Dermis blood vessel endothelial cell (primary cell): ENCODE measurements around the gene SBSN. TPM values are rescaled to one million over a fixed set of nuclear protein-coding genes. Genes with fewer than 3 reads are reported as not detected.

Experiments
- DNase-seq: peaks from one replicate; pipeline ENCODE4 v3.0.0; 2010
- total RNA-seq: library from RNA; depleted of rRNA; stranded (reverse); fragments of >200 nt; gene quantifications from 2 replicates; pipeline ENCODE4 v1.2.3, GENCODE V29; 2014

Gene SBSN
- total RNA-seq, result 0.09 TPM in 1 of 2 replicates, not detected in the other

GRCh38 chr19:35528218-35529038 lies at the start of gene SBSN:
SBSN (minus strand) TSS chr19:35528311; CDS start chr19:35528281, 30 bp downstream.
- DNase-seq, result no peak

- no peak for DNase-seq
These were observed 43.4 kb upstream of the SBSN start for GRCh38 chr19:35571406-35571965.

DNA sequence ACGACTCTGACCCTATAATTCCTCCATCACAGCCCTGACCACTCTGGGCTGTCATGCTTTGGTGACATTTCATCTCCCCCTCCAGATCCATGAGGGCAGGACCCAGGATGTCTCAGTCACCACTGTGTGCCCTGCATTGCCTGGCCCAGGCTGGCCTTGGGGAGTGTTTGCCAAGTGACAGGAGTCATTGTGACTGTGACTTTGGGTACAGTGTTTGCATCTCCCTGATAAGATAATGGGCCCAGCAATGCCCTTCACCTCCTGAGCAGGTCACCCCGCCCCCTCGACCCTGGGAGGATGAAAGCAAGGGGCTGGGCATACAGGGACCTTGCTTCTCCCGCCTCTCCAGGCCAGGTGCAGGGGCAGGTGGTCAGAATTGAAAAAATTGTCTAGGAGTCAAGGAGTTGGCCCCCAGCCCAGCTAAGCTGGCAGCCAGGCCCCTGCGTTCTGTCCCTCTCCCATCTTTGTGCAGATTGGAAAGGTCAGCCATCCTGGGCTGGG lies 41.2 kb upstream of the SBSN start:
- no peak for DNase-seq

DNA sequence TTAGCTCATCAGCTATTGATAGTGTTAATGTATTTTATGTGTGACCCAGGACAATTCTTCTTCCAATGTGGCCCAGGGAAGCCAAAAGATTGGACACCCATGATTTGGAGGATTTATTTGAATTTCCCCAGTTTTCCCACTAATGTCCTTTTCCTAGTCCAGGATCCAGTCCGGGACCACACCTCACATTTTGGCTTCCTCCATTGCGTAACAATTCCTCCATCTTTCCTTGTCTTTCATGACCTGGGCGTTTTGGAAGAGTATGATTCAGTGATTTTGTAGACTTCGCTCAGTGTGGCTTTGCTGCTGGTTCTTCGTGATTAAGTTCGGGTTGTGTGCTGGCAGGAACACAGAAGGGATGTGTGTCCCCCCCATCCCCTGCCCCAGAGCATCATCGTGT lies 38.6 kb upstream of the SBSN start:
- DNase-seq, result no peak

DNA sequence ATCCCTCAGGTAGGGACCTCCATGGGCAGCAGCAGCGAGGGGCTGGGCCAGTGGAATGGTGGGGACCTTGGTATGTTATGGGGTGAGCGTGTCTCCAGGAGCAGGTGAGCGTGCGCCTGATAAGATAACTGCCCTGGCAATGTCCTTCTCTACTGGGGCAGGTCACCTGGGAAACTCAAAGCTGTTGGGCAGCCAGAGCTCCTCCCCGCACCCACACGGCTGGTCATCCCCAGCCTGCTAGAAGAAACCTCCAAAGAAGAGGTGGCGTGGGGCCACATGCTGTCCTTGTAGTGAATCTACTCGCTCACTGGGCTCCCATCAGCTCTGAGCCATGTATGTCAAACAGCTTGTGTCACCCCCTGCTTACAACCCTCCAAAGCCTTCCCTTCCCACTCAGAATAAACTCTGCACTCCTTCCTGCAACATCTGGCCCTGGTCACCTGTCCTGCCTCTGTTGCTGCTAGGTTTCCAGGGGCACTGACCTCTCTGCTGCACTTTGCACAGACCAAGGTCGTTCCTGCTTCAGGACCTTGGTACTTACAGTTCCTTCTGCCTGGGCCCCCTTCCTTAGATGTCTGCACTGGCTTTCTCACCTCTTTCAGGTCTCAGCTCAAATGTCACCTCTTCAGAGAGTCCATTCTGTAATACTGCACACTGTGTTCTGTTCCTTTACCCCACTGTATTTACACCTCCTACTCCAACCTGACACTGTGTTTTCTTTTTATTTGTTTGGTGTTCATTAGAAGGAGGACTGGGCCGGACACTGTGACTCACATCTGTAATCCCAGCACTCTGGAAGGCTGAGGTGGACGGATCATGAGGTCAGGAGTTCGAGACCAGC lies 37.1 kb upstream of the SBSN start:
- DNase-seq, result no peak

GRCh38 chr19:35563207-35563829 lies 35.2 kb upstream of the SBSN start, which contains the start of gene ATP4A:
ATP4A (minus strand) TSS chr19:35563658; CDS start chr19:35563629, 29 bp downstream.
- no peak for DNase-seq

DNA sequence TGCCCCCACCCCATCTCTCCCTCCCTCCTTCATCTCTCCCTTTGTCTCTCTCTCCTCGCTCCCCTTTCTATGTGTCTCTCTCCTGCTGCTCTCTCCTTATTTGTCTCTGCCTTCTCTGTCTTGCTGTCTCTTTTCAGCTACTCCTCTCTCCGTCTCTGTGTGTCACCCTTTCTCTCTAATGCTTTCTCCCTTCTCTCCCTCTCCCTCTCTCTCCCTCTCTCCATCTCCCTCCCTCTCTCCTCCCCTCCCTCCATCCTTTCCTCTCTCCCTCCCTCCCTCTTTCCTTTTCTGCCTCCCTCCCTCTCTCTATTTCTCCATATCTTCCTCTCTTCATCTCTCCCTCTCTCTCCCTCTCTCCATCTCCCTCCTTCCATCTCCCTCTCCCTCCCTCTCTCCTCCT lies 34.7 kb upstream of the SBSN start:
- DNase-seq, result no peak

DNA sequence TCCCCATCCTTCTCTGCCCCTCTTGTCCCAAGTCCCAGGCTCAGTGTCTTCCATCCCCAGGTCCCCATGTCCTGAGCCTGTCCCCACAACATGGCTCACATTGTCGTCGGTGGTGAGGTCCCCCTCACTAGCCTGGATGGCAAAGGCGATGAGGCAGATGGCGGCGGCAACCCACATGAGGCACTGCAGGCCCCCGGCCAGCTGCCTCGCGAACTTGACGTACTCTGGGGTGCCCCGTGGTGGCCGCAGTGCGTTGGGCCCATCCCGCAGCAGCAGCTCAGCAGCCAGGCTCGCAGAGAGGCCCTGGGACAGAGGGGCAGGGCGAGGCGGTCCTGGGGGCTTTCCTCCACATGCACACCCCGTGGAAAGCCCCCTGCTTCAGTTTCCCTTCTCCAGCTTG lies 34.2 kb upstream of the SBSN start:
- DNase-seq, result no peak

GRCh38 chr19:35561436-35561835 lies 33.3 kb upstream of the SBSN start:
- DNase-seq, result no peak

DNA sequence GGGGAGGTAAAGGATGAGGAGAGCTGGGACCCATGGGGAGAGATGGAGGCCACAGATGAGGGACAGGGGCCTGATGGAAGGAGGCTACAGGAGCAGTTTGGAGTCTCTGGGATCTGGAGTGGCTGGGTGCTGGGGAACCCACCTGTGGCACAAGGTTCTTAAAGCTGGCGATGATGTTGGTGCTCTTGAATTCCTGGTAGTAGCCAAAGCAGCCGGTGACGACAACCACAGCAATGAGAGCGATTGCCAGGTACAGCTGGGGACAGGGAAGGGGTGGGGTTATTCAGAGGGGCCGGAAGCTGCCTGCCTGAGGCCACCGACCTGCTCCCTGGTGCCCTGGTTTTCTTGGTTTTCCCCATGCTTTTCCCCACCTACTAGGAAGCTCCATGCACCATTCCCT lies 32.6 kb upstream of the SBSN start:
- no peak for DNase-seq

GRCh38 chr19:35560271-35560670 lies 32.2 kb upstream of the SBSN start:
- no peak for DNase-seq

GRCh38 chr19:35559781-35560180 lies 31.7 kb upstream of the SBSN start:
- DNase-seq, result no peak

DNA sequence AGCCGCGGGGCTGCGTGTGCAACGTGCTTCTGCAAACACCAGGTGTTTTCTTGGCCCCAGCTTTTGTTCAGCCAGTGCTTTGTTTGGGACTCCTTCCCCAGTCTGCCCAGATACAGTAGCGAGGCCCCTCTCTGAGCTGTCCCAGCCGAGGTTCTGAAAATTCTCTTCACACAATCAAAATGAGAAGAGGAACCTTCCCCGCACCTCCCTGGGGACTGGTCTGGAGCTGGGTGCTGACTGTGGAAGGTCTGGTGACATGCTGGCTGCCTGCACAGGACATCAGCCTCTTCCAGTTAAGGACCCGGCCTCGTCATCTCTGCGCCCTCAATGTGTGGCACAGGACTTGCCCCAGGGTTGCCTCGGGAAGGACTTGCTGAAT lies 31.2 kb upstream of the SBSN start:
- no peak for DNase-seq

DNA sequence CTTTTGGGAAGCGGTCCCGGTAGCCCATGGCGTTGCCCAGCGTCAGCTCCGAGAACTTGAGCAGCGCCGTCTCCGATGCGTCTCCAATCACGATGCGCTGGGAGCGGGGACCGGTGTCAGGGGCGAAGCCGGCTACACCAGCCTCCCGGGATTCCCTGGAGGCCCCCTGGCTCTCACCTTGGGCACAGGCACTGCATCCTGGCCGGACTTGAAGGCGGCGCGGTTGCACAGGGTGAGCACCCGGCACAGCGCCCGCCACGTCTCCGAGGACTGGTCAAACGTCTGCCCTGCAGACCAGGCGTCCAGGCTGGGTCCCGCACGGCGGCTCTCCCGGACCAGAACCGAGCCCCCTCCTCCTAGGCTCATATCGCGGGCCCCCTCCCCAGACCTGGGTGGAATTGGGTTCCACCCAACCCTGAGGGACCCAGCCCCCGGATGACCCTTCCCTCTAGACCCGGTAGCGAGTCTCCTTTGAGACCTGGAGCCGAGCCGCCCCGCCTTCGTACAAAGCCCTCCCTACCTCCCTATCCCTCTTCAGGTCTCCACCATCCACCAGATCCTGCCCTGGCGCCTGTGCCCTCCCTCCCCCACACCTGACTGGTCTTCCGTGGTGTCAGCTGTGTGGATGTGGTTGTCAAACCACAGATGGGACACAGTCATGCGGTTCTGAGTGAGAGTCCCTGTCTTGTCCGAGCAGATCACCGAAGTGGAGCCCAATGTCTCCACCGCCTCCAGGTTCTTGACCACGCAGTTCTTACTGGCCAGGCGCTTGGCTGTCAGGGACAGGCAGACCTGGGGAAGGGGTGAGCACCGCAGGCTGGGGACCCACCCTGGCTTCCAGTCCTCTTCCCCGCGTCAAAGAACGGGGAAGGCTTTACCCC lies 30.5 kb upstream of the SBSN start:
- no peak for DNase-seq

DNA sequence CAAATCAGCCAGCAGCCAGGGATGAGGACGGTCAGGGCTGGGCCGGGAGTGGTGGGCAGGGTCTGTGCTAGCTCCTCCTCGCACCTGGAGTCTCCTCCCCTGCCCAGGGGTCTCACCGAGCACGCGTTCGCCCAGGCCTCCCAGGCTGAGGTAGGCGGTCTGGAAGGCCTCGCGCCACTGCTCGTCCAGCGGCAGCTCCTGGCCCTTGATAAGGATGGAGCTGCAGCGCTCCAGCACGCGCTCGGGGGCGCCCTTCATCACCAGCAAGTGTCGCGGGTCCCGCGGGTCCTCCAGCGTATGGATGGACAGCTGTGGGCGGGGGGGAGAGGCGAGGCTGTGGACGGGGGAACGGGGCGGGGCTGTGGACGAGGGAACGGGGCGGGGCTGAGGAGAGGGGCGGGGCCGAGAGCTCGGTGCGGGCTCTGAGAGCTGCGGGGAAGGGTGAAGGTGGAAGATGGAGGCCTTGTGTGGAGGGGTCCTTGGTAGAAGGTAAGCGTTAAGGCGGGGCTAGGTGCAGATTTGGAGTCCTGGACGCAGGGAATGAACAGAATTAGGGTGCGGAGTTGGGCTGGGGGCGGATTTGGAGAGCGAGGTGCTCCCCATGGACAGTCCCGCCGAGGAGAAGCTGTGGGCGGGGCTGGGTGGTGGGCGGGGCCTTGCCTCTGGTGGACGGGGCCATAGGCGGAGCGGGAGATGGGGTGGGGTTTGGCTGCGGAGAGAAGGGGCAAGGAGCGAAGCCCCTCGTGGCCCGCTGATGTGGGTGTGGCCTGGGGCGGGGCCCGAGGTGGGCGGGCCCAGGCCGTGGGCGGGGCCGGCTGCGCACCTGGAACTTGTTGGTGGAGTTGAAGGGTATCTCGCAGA lies 29.7 kb upstream of the SBSN start:
- peak; percentile 52 for DNase-seq

DNA sequence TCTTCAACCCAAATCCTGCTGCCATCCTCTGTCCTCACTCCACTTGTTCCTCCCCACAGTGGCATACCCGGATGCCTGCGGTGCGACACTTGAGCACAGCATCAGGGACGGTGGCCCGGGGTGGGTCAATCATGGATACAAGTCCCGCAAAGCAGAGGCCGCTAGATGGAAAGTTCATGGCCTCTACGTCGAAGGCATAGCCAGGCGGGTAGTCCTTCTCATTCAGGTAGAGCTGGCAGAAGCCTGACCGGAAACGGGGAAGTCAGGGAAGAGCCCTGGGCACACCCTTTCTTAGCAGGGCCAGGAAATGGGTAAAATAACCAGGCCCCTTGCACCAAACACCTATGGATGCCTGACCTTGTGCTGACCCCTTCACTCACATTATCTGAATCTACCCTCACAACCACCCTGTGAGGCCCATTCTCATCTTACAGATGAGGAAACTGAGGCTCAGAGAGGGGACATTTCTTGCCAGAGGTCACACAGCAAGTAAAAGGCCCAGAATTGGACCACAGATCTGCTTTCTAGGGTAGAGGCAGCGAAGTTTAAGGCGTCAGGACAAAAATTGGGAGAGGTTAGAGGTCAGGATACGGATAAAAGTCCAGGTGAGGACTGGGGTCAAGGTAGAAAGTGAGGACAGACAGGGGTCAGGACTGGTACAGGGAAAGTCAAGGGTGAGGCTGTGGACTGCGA lies 28.9 kb upstream of the SBSN start:
- no peak for DNase-seq

GRCh38 chr19:35556025-35556590 lies 28.0 kb upstream of the SBSN start:
- no peak for DNase-seq

- peak; percentile 50 for DNase-seq
These were observed 27.3 kb upstream of the SBSN start for GRCh38 chr19:35555301-35556005.

DNA sequence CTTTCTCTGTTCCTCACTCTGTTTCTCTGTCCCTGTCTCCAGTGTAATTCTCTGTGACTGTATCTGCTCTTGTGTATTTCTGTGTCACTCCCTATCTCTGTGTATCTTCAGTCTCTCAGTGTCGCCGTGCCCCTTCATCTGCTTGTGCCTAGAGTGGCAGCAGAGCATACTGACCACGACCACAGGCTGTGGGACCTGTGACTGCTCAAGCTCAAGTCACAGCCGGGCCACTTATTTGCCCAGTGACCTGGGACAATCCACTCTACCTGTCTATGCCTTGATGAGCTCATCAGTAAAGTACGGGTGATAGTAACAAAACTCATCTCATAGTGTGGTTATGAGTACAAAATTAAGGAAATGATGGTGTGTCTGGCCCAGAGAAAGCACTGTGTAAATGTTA lies 26.0 kb upstream of the SBSN start:
- DNase-seq, result no peak
